LNCAP (cell line): Measurements from ENCODE around the gene NSMCE1.

Source experiments
- CTCF ChIP-seq: fragments of 450-650 bp; IDR thresholded peaks from 2 replicates; pipeline ENCODE4 v1.5.1; 2017; ENCODE audit warnings: mild to moderate bottlenecking

NSMCE1 gene

GRCh38 chr16:27235055-27235937, 33.3 kb downstream of the NSMCE1 start:
- peak; percentile 86 for TF ChIP-seq CTCF

- no peak for TF ChIP-seq CTCF
Measured at GRCh38 chr16:27234603-27235002, 34.0 kb downstream of the NSMCE1 start.

- no peak for TF ChIP-seq CTCF
Measured at GRCh38 chr16:27234171-27234570, 34.4 kb downstream of the NSMCE1 start.

- no peak for TF ChIP-seq CTCF
Measured at GRCh38 chr16:27233731-27234130, 34.8 kb downstream of the NSMCE1 start.

- no peak for TF ChIP-seq CTCF
Measured at GRCh38 chr16:27232901-27233625, 35.5 kb downstream of the NSMCE1 start.

GRCh38 chr16:27232061-27232900, 36.3 kb downstream of the NSMCE1 start:
- TF ChIP-seq CTCF = no peak

GRCh38 chr16:27231692-27232060, 36.9 kb downstream of the NSMCE1 start:
- no peak for TF ChIP-seq CTCF
